Adrenal gland (tissue), 5 donors: ENCODE results near the gene CCL17.

Experiments
- POLR2A ChIP-seq, 2 donors: fragments of 450-650 bp; IDR thresholded peaks; one replicate each; pipeline ENCODE4 v1.6.1; 2017; ENCODE audit warnings: antibody characterized with exemption in 2 of 2, mild to moderate bottlenecking in 2 of 2, moderate library complexity in 1 of 2
- TF ChIP-seq, protein P1 (sequence below), 6 experiments: fragments of 450-650 bp in 4 of 6; fragments of 200-600 bp in 2 of 6; sonication (generic) in 1 of 6; IDR thresholded peaks; 1 replicate in 5 of 6; 2 replicates in 1 of 6; pipeline versions ENCODE4 v1.5.1 to v1.8.0; 2016 to 2021; ENCODE audit warnings: antibody characterized with exemption in 6 of 6, mild to moderate bottlenecking in 2 of 6, moderate library complexity in 1 of 6
- donor health status: DM: no; HTN: no; CAD: no.

DNA sequence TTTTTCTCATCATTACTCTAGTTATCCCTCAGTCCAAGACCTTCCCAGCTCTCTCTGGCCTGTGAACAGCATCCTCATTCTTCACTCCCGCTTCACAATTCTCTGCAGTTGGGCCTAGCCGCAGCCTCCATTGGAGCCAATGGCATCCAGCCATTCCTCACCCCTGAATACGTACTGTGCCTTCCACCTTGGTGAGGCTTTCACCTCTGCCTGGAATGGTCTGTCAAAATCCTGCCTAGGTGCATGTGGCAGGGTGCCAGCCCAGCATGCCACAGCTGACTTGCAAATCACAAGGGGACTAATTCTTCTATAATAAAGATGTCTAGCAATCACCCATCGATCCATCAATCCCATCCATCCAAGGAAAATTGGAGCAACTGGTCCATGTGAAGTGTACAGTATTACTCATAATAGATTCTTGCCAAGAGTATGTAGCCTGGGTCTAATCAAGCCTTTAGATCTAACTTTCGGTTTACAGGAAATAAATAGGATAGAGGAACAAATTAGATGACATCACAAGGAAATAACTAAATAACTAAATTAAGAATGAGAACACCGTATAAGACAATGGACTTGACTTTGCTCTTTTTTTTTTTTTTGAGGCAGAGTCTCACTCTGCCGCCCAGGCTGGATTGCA is 37.3 kb upstream of the CCL17 start:
- TF ChIP-seq, protein P1, sequence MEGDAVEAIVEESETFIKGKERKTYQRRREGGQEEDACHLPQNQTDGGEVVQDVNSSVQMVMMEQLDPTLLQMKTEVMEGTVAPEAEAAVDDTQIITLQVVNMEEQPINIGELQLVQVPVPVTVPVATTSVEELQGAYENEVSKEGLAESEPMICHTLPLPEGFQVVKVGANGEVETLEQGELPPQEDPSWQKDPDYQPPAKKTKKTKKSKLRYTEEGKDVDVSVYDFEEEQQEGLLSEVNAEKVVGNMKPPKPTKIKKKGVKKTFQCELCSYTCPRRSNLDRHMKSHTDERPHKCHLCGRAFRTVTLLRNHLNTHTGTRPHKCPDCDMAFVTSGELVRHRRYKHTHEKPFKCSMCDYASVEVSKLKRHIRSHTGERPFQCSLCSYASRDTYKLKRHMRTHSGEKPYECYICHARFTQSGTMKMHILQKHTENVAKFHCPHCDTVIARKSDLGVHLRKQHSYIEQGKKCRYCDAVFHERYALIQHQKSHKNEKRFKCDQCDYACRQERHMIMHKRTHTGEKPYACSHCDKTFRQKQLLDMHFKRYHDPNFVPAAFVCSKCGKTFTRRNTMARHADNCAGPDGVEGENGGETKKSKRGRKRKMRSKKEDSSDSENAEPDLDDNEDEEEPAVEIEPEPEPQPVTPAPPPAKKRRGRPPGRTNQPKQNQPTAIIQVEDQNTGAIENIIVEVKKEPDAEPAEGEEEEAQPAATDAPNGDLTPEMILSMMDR (IDR thresholded peaks at IDR 0.05) = no peak
- no peak for TF ChIP-seq POLR2A (IDR thresholded peaks at IDR 0.05)
